Right ventricle myocardium inferior (tissue), 1 donor: ENCODE results near the gene ACTL6B. TPM values are rescaled to one million over a fixed set of nuclear protein-coding genes. Genes with fewer than 3 reads are reported as not detected.
A peak's percentile ranks its signal among the peaks of the same experiment; 100 is the strongest.
"Not testable (repeated sequence)": the region's sequence is repeated elsewhere in the genome, so short reads cannot be mapped to it uniquely, and the experiment has no call there.

Source experiments
- ATAC-seq: fragments of 200-7000 bp; cut with Tn5 transposase; one replicate; pipeline ENCODE4 v1.9.1; 2020; ENCODE audit warnings: mild to moderate bottlenecking, moderate library complexity
- DNase-seq: peaks from one replicate; pipeline ENCODE4 v3.0.0; 2021; ENCODE audit errors: missing footprints
- intact Hi-C: fragments of 100-400 bp; cut with DNase I; formaldehyde crosslinking; loops from one replicate; pipeline ENCODE4 v1.11.0; 2022
- long read RNA-seq: library from polyadenylated mRNA; unstranded; transcript quantifications from one replicate; pipeline ENCODE4 v2.0.0, GENCODE V29; 2021
- total RNA-seq: library from RNA; stranded (reverse); fragmentation: NEBNext Ultra II Directional; extraction: Animal tissue kit (Norgen Biotek cat#: 25700); gene quantifications from one replicate; pipeline ENCODE4 v1.2.1, GENCODE V29; 2021
- donor health status: DM: no; HTN: yes; CAD: no; lungs with severe emphysema.

ACTL6B gene
- not detected for total RNA-seq
- long read RNA-seq = 0 reads

DNA sequence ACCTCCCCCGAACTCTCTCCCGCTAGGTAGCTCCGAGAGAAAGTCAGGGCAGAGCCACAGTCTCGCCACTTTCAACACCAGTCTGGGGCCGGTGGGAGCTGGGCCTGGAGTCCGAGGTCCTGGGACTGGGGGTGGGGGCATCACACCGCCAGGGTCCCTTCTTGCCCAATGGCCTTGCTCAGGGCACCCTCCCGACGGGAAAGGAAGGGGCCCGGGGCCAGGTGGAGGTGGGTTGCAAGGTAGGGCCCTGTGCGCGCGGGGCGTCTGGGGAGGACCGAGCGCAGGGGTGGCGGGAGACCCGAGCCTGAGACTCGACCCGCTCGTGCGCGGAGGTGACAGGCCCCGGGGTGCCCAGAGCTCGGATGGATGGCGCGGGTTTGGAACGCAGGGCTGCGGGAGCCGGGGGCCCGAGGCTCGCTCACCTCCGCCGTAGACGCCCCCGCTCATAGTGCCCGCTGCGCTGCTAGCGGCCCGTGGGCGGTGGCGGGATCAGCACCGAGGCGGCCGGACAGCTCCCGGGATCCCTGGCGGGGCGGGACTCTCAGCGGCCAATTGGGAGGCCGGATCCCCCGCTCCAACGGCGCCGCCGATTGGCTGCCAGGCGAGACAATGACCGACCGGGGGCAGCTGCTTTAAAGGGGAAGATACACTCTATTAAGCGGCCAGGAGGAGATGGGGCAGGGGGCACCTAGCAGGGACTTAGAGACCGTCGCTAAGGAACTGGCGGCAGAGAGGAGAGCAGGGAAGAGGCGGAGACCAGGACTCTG, at the start of gene ACTL6B:
Gene ACTL6B, minus strand, starts transcription at position 541 of the 767 bp plus-strand sequence. Its CDS starts 94 bp downstream, at position 447.
- intact Hi-C loops = no loop called here
- DNase-seq (peak; percentile 75), ATAC-seq (peak; percentile 57)

DNA sequence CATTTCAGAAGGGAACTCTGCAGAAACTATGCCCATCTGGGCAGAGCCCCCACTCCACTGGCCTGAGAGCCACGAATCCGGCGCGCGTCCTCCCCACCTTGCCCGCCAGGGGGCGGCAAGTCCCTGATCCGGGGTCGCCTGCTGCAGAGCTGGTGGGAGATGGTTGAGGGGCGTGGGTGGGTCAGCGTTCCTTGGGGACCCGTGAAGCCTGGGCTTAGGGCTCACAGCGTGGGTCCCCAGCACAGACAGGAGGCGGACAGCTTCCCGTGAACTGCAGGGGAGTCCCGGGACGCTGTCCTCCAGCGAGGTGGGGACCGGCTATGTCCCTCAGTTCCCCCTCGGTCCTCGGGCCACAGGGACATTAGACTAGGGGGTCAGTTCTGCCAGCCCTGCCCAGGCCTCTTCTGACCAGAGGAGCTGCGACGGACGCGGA, 49.1 kb upstream of the ACTL6B start:
- DNase-seq (peak; percentile 88), ATAC-seq (peak; percentile 77)
- intact Hi-C loops = loop anchor here (5.0 kb wide), 1 partner anchor 147 kb away; the partner anchor contains the start of gene SLC12A9

DNA sequence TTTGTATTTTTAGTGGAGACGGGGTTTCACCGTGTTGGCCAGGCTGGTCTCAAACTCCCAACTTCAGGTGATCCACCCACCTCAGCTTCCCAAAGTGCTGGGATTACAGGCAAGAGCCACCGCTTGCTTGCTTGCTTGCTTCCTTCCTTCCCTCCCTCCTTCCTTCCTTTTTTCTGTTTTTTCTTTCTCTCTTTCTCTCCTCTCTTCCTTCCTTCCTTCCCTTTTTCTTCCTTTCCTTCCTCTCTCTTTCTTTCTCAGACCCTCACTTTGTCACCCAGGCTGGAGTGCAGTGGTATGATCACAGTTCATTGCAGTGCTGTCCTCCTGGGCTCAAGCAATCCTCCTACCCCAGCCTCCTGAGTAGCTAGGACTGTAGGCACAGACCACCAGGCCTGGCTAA, 44.8 kb upstream of the ACTL6B start:
- intact Hi-C loops, DNase-seq, ATAC-seq: not testable (repeated sequence)

DNA sequence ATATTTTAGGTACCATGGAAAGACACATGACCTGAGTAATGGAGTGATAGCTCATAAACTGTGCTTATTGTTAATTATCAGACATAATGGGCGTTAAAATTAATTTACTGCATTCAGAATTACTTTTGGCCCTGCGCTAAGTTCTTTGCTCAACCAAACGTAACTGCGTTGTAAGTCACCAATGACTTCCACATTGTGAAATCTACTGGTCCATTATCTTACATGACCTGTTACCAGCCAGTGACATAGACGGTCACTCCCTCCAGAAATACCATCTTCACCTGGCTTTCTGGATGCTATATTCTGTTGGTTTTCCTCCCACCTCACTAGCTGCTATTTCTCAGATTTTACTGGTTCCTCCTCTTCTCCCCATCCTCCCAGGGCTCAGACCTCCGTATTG, 42.8 kb upstream of the ACTL6B start:
- intact Hi-C loops = no loop called here

DNA sequence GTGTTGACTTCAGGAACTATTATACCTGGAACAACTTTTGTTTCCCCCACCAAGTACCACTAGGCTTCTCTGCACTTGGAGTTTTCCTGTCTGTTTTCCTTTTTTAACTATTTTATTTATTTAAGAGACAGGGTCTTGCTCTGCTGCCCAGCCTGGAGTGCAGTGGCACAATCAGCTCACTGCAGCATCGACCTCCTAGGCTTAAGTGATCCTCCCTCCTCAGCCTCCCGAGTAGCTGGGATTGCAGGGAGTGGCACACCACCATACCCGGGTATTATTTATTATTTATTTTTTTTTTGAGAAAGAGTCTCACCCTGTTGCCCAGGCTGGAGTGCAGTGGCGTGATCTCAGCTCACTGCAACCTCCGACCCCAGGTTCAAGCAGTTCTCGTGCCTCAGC, 39.9 kb upstream of the ACTL6B start:
- intact Hi-C loops = no loop called here
- ATAC-seq (no peak), DNase-seq (no peak)

More for the DNA sequence above, 42.8 kb upstream of the ACTL6B start:
- ATAC-seq = no peak
- no peak for DNase-seq

DNA sequence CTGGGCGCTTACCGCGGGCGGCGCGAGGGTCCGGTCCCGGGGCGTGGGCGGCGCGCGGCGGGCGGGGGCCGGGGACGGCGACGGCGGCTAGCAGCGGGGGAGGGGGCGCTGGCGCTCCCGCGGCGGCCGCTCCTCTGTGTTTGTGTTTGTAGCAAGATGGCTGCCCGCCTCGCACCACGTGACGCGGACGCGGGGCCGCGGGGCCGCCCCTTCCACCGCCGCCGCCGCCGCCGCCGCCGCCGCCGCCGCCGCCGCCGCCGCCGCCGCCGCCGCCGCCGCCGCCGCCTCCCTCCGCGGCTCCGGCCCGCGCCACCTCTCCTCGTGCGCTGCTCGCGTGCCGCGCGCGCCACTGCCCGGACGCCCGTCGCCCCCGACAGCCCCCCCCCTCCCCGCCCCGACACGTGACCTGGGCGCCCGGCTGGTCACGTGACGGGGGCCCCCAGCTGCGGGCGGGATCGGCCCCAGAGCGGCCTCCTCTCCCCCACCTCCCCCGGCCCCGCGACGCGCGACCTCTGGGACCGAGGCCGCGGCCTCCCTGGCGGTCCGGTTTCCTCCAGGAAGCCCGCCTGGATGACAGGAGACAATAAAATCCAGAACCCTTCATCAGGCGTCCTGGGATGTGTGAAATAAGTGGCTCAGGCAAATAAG, 38.0 kb upstream of the ACTL6B start, which contains the start of gene GIGYF1:
Gene GIGYF1, minus strand, starts transcription at position 153 of the 648 bp plus-strand sequence. CDS start 6,012 bp downstream, outside the sequence.
- DNase-seq (peak; percentile 92), ATAC-seq (peak; percentile 36)
- intact Hi-C loops = loop anchor here (5.0 kb wide), 4 partner anchors 82 to 227 kb away; partner anchors contain the start of genes FBXO24, LRCH4 and MOSPD3

DNA sequence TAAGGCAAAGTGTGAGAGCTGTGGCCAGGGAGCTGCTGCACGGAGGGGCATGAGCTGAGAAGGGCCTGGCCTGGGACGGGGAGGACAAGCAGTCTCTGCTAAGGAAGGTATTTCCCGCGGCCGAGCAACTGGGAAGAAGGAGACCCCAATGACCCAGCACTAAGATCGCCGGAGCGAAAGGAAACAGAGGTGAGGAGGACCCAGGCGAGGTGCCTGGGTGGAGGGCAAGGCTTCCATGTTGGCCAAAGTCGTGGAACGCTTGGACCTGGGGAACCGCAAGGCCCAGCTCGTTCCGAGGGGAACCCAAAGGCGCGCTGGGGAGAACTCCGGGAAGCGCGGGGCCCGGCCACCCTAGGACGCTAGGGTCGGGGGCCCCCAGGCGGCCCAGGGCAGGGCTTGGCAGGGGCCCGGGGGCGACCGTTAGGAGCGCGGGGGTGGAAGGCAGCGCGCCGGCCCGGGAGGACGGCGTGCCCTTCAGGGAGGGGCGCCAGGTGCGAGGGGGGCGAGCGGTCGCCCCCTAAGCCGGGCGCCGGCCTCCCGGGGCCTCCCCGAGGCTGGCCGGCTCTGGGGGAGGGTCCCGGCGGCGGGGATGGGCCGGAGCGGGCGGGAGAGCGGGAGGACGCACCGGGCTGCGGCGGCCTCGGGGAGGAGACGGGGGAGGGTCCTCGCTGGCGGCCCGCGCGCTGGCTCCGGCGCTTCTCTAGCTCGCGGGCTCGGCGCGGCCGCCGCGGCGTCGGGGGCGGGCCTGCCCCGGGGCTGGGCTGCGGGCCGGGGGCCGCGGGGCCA, 37.3 kb upstream of the ACTL6B start:
- no peak for DNase-seq
- intact Hi-C loops = loop anchor here (5.0 kb wide), 4 partner anchors 81 to 226 kb away; partner anchors contain the start of genes FBXO24, LRCH4 and MOSPD3
- ATAC-seq = peak; percentile 12

DNA sequence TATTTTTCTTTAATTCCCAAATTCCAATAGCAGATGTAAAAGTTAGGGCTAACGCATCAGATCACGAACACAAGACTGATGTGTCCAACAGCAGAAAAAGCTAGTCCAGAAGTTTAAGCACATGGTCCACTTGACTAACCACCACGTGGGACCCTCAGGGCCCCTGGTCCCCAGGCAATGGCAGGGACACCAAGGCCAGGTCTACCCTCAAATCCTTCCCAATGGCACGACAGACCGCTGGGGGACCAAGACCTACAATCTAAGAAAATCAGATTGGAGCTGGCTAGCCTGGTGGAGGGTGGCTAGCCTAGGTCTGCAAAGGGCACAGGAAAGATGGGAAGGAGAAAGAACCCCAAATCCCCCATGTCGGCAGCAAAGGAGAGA, 36.3 kb upstream of the ACTL6B start:
- ATAC-seq = no peak
- no peak for DNase-seq
- intact Hi-C loops = loop anchor here (5.0 kb wide), 4 partner anchors 80 to 225 kb away; partner anchors contain the start of genes FBXO24, LRCH4 and MOSPD3

DNA sequence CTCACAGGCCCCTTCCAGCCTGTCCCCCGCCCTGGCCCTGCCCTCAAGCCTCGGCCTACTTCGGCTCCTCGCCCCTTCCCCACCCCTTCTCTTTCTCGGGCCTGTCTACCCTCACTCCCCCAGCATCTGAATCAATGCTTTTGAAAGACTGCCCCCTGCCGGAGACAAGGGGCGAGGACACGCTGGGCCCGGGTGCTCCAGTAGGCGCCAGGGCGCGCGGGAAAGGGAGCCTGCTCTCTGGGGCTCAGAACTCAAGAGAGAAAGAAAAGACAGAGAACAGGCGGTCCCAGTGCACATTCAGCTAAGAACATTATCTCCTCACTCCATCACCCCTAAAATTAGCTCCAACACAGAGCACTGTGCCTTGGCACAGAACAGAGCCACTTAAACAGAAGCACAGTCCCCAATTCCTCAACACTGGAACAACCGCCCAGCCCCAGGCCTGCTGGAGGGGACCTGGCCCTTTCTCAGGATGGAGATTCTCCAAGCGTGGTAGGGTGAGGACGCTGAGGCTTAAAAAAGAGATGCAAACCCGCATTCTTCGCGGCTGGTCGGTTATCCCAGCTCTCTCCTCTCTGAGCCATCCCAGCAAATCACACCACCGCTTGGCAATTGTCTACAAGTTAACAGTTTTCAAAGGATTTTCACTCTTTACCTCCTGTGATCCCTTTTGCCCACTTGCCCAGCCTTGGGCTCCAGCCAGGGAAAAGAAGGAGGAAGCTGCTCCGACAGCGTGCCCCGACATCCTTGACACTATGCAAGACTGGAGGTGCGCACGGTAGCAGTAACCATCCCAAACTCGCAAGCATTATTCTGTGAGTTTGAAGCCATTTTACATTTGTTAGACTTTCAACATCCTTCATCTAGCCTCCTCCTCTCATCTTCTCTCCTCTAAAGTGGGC, 35.7 kb upstream of the ACTL6B start:
- ATAC-seq (peak; percentile 84), DNase-seq (peak; percentile 91)
- intact Hi-C loops = loop anchor here (1.0 to 5.0 kb wide), 6 partner anchors 17 to 225 kb away; partner anchors contain the start of genes FBXO24, LRCH4 and MOSPD3

DNA sequence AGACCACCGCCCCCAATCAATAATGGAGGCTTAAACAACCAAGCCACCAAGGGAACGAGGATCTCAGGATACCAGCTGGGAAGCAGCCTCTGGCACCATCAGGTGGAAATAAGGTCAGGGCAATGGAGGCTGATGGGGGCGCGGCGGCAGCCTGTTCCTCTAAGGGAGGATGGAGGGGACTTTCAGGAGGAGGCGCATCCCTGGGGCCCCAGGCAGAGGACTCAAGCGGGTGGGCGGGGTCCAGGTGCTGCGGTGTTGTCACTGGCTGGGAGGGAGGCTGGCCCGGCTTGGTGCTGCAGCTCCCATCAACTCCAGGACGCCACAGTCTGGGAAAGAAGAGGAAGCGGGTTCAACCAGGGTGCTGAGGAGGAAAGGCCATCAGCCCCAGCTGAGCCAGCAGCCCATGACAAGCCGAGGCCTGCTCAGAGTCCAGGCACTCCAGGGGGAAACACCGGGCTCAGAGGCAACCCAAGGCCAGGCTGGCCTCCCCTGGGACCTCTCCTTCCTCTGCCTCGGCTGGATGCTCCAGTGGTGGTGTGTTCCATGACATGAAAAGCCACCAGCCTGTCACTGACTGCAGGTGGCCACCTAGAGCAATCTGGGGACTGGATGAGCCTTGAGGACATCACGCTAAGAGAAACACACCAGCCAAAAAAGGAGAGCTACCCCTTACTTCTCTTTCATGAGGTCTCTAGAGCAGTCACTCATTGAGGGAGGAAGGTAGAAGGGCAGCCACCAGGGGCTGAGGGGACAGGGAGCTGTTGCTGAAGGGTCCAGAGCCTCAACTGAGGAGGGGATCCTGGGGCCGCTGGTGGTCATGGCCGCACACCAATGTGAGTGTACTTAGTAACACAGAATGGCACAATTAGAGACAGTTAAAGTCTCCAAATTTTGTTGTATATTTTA, 33.2 kb upstream of the ACTL6B start:
- intact Hi-C loops = loop anchor here (2.0 to 5.0 kb wide), 5 partner anchors 15 to 222 kb away; partner anchors contain the start of genes FBXO24, LRCH4 and MOSPD3
- no peak for DNase-seq

DNA sequence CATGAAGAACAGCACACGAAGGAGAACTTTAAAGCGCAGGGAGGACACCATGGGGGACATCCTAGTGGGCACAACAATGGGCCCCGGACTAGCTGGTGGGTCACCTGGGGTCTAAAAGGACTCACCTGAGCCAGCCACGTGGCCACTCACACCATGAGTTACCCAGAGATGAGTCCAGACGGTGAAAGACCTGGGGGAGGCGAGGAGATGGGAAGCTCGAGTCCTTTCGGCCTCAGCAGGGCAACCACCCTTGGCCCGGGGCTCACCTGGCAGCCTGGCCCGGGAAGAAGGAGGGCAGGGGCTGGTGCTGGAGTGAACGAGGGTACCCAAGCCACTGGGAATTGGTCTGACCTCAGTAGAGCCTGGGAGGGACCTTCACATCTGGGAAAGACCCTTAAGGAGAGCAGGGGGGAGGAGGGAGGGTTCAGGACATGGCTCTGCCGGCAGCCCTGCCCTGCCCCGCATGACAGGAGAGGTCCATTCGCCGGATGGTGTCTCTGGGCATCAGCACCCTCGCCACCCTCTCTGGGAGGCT, 32.1 kb upstream of the ACTL6B start:
- DNase-seq = no peak
- intact Hi-C loops = no loop called here
- no peak for ATAC-seq

More for the DNA sequence above, 33.2 kb upstream of the ACTL6B start:
- no peak for ATAC-seq

DNA sequence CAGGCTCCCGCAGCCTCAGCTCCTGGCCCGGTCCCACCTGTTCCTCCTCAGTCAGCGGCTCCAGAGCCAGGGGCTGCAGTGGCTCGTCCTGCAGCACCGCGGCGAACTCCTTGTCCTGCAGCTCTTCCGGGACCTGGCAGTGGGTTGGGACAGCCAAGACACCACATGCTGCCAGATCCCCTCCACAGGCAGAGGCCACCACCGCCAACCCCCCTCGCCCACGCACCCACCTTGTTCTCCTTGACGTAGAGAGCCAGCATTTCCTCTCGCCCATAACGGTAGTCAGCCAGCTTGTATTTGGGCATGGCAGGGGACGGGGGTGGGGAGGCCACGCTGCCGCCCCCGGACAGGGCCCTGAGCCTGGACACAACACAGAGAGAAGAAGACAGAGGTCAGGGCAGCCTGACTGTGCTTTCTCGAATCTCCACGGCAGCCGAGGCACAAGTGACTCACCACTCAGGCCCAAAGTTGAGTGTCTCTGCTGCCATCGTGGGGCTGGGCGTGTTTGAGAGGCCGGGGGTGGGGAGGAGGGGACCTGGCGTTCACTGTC, 31.6 kb upstream of the ACTL6B start:
- DNase-seq (no peak), ATAC-seq (no peak)
- intact Hi-C loops = no loop called here

DNA sequence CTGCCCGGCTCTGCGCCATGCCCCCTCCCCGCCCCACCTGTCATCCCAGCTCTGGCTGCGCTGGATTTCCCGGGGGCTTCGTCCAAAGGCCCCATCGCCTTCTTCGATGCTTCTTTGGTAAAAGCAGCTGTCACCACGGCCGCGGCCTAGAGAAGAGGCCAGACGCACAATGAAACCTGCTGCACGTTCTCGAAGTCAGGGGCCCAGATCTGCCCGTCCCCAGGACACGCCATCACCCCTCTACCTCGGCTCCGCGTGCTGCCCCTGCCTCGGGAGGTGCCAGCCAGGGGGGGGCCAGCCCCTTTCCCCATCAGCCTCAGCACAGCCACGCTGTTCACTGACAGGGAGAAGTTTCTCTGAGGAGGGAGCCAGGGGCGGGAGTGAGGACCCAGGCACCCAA, 31.0 kb upstream of the ACTL6B start:
- ATAC-seq = no peak
- intact Hi-C loops = no loop called here
- no peak for DNase-seq

DNA sequence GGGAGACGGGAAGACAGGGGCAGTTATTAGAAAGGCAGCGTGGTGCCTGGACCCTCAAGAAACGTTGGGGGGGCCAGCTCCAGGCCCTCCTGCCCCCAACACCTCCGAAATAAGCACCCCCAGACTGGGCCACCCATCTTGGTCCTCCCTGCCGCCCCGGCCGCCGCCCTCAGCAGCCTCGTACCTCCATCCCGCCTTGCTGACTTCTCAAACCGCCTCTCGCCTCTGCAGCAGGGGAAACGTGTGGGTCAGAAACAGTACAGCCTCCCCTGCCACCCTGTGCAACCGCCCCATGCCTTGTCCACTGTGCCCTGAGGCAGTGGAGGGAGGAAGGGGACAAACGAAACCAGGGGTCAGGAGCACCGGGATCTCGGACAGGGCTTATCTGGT, 30.6 kb upstream of the ACTL6B start:
- DNase-seq (no peak), ATAC-seq (no peak)
- intact Hi-C loops = no loop called here

DNA sequence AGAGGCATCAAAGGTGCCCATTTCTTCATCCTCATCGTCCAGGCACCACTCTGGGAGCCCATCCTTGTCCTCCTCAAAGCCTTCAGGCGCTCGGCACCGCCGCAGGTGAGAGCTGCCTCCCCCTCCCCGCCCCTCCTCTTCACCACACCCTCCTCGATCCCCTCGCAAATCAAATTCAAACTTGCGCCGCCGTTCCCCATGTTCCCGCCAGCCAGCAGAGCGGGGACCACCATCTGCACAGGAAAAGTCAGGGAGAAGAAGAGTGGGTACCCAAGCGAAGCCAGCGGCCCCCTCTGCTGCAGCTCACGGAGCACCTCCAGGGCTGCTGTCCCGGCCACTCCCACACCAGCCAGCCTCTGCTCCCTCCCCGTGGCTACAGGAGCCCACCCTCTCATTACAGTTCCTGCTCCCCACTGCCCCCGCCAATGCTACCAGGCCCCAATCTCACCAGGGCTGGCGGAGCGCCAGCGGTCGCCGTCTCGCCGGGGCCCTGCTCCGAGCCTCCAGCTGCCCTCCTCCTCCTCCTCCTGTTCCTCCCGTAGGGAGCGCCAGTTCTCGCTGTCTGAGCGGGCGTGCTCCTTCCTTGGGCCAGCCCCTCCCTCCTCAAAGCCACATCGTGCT, 30.1 kb upstream of the ACTL6B start:
- intact Hi-C loops = no loop called here
- ATAC-seq = no peak
- DNase-seq = no peak

DNA sequence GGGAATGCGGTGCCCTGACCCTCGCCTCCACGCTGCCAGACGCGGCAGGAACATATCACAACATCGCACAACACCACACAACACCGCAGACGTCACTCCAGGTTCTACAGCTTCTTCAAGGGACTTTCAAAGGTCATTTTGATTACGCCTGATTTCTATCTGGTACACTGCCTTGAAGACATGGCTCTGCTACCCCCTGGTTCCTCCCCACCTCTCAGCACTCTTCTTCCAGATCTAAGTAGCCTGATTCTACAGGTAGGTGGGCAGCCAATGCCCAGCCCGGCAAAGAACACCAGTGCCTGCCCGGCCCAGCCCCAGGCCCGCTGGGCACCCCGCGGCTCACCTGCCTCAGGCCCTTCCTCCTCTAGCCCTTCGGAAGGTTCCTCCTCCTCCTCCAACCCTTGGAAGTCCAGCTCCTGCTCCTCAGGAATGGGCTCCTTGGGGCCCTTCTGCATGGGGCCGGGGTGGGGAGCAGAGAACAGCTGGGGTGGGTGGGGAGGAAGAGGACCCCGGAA, 29.4 kb upstream of the ACTL6B start:
- DNase-seq (no peak), ATAC-seq (no peak)
- intact Hi-C loops = no loop called here
